VCaP (cell line): ENCODE measurements around the gene KYAT1.
A peak's percentile ranks its signal among the peaks of the same experiment; 100 is the strongest.

ENCODE experiments used
- H3K27ac ChIP-seq: fragments of 450-650 bp; 2 replicates; pipeline ENCODE4 v1.5.1; 2017
- CTCF ChIP-seq: fragments of 450-650 bp; conservative IDR thresholded peaks from 2 replicates; pipeline ENCODE4 v1.5.1; 2017; ENCODE audit warnings: mild to moderate bottlenecking, moderate library complexity

The KYAT1 gene

GRCh38 chr9:128881884-128882676, at the start of gene KYAT1, which contains the start of gene LRRC8A:
Gene KYAT1, minus strand, starts transcription at chr9:128881950. Its CDS starts 36,545 bp downstream, at chr9:128845405.
Gene LRRC8A, plus strand, starts transcription at chr9:128882133. Its CDS starts 25,032 bp downstream, at chr9:128907165.
- peak within 1 kb of the TSS; percentile 91 for H3K27ac ChIP-seq
- peak; percentile 27 for TF ChIP-seq CTCF

GRCh38 chr9:128929560-128929959, 47.8 kb upstream of the KYAT1 start:
- no peak for TF ChIP-seq CTCF
- H3K27ac ChIP-seq, result peak overlapping the region; percentile 73; the same call in 1 of the 2 replicates

- TF ChIP-seq CTCF, result no peak
- peak overlapping the region; percentile 73 for H3K27ac ChIP-seq
Observed at GRCh38 chr9:128928624-128929023, 46.9 kb upstream of the KYAT1 start.

- TF ChIP-seq CTCF, result peak; percentile 96
Observed at GRCh38 chr9:128927731-128928411, 46.1 kb upstream of the KYAT1 start.

GRCh38 chr9:128923493-128923883, 41.7 kb upstream of the KYAT1 start:
- no peak for TF ChIP-seq CTCF
- no peak overlapping the region for H3K27ac ChIP-seq

More at GRCh38 chr9:128927731-128928411, 46.1 kb upstream of the KYAT1 start:
- H3K27ac ChIP-seq, result peak overlapping the region; percentile 73

- TF ChIP-seq CTCF, result no peak
- no peak overlapping the region for H3K27ac ChIP-seq
Observed at GRCh38 chr9:128921881-128922763, 40.4 kb upstream of the KYAT1 start.
